Spleen (tissue), 11 donors: Measurements from ENCODE around the gene DBF4B. TPM values are rescaled to one million over a fixed set of nuclear protein-coding genes. Genes with fewer than 3 reads are reported as not detected.

Experiments used
- DNase-seq: peaks from one replicate; pipeline ENCODE4 v3.0.0-alpha.2; 2020
- H3K27ac ChIP-seq, 8 donors: fragments of 200-600 bp; sonication (generic) in 7 of 8; 1 replicate in 4 of 8; 2 replicates in 4 of 8; pipeline versions ENCODE4 v1.5.0 to v1.8.0; 2016 to 2021; ENCODE audit warnings: inconsistent platforms in 4 of 8, mild to moderate bottlenecking in 4 of 8, moderate library complexity in 1 of 8
- H3K27me3 ChIP-seq, 7 donors: fragments of 200-600 bp; sonication (generic) in 6 of 7; replicated peaks in 1 of 7; 1 replicate in 4 of 7; 2 replicates in 3 of 7; pipeline versions ENCODE4 v1.5.0 to v1.8.0; 2016 to 2021; ENCODE audit warnings: inconsistent platforms in 3 of 7, mild to moderate bottlenecking in 1 of 7
- H3K36me3 ChIP-seq, 6 donors: fragments of 200-600 bp; sonication (generic) in 5 of 6; 1 replicate in 4 of 6; 2 replicates in 2 of 6; pipeline versions ENCODE4 v1.5.0 to v1.8.0; 2016 to 2021; ENCODE audit warnings: inconsistent platforms in 2 of 6
- H3K4me1 ChIP-seq, 6 donors: fragments of 200-600 bp; sonication (generic) in 5 of 6; 1 replicate in 3 of 6; 2 replicates in 3 of 6; pipeline versions ENCODE4 v1.5.0 to v1.8.0; 2016 to 2021; ENCODE audit warnings: inconsistent platforms in 3 of 6
- H3K4me3 ChIP-seq, 8 donors: fragments of 200-600 bp; sonication (generic) in 7 of 8; 1 replicate in 4 of 8; 2 replicates in 4 of 8; pipeline versions ENCODE4 v1.5.0 to v1.8.0; 2016 to 2021; ENCODE audit warnings: inconsistent platforms in 4 of 8, mild to moderate bottlenecking in 4 of 8, moderate library complexity in 2 of 8
- H3K9me3 ChIP-seq, 8 donors: fragments of 200-600 bp; sonication (generic) in 7 of 8; 1 replicate in 4 of 8; 2 replicates in 4 of 8; pipeline versions ENCODE4 v1.5.0 to v1.8.0; 2016 to 2021; ENCODE audit warnings: inconsistent platforms in 4 of 8
- POLR2A ChIP-seq, 3 donors: fragments of 450-650 bp; IDR thresholded peaks; one replicate each; pipeline ENCODE4 v1.5.1; 2017; ENCODE audit warnings: antibody characterized with exemption in 3 of 3, mild to moderate bottlenecking in 1 of 3
- POLR2AphosphoS5 ChIP-seq, 3 donors: sonication (generic); formaldehyde crosslinking; IDR thresholded peaks; one replicate each; pipeline ENCODE4 v1.5.1; 2017; ENCODE audit warnings: antibody characterized with exemption in 3 of 3
- WGBS, 5 donors: extraction: QIAGEN DNeasy Blood & Tissue Kit in 3 of 5; methylation state at CpG; one replicate each; pipeline versions ENCODE4 v1.1.5 to v1.1.7; 2013 to 2018; 5-methylcytosine and 5-hydroxymethylcytosine counted together
- intact Hi-C: fragments of 100-400 bp; cut with DNase I; formaldehyde crosslinking; loops from one replicate; pipeline ENCODE4 v1.15.0; 2023; ENCODE audit warnings: low total_unique reads
- polyA plus RNA-seq, 3 donors: library from polyadenylated mRNA; stranded (reverse); fragments of 200-250 nt; gene quantifications; one replicate each; pipeline ENCODE4 v1.2.1, GENCODE V29; 2013
- total RNA-seq, 7 donors: library from RNA; depleted of rRNA in 3 of 7; stranded (reverse); fragments of >200 nt in 3 of 7; fragmentation: NEBNext Ultra II Directional in 4 of 7; extraction: Animal tissue kit (Norgen Biotek cat#: 25700) in 4 of 7; gene quantifications; one replicate each; pipeline versions ENCODE4 v1.1.0 to v1.2.1, GENCODE V29; 2016 to 2021
- TF ChIP-seq, protein P1 (sequence below), 11 experiments: fragments of 200-600 bp in 7 of 11; fragments of 450-650 bp in 4 of 11; sonication (generic) in 4 of 11; IDR thresholded peaks in 8 of 11; conservative IDR thresholded peaks in 3 of 11; 1 replicate in 7 of 11; 2 replicates in 4 of 11; pipeline versions ENCODE4 v1.4.0 to v1.8.0; 2016 to 2021; ENCODE audit warnings: antibody characterized with exemption in 11 of 11, inconsistent platforms in 4 of 11, mild to moderate bottlenecking in 1 of 11
- donor health status: healthy with polysubstance abuse.
- donor health status: DM: no; HTN: no; CAD: no; lungs with moderate emphysema.
- donor health status: DM: no; HTN: no; CAD: no.
- donor health status: Bipolar disorder and iron deficiency.
- donor health status: healthy.
- donor health status: DM: no; HTN: no; CAD: no.
- donor health status: DM: yes; HTN: yes; CAD: no.

Gene DBF4B
- total and polyA plus RNA-seq, 10 donors, result 2.0 to 11.2 (median 7.0) TPM

DNA sequence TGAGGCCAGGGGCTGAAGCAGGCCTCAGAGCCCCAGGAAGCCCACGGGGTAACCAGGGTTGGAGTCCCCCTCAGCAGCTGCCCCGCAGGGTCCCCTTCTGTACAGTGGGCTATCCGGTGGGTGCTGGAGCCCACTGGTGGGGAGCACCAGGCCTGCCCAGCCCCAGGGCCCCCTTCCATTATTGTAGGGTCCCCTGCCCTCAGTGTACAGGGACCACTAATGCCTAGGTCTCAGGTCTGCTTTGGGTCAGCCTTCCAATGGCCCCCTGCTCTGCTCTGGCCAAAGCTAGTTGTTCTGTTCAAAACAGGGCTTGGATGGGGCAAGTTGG is 51.4 kb downstream of the DBF4B start:
- no peak overlapping the region for H3K27ac ChIP-seq
- WGBS, 5 donors, result 40 to 75% (median 60%) methylated on average over 1 to 3 of the region's 3 CpGs; no CpG with 5 or more reads in 1 of the 5 donors
- peaks cover 4 to 20% (median 12%) of the 10 kb centered on the region in 6 donors for H3K4me1 ChIP-seq
- TF ChIP-seq POLR2AphosphoS5 (IDR thresholded peaks at IDR 0.05) (no peak), POLR2A (IDR thresholded peaks at IDR 0.05) (no peak)
- TF ChIP-seq, protein P1, sequence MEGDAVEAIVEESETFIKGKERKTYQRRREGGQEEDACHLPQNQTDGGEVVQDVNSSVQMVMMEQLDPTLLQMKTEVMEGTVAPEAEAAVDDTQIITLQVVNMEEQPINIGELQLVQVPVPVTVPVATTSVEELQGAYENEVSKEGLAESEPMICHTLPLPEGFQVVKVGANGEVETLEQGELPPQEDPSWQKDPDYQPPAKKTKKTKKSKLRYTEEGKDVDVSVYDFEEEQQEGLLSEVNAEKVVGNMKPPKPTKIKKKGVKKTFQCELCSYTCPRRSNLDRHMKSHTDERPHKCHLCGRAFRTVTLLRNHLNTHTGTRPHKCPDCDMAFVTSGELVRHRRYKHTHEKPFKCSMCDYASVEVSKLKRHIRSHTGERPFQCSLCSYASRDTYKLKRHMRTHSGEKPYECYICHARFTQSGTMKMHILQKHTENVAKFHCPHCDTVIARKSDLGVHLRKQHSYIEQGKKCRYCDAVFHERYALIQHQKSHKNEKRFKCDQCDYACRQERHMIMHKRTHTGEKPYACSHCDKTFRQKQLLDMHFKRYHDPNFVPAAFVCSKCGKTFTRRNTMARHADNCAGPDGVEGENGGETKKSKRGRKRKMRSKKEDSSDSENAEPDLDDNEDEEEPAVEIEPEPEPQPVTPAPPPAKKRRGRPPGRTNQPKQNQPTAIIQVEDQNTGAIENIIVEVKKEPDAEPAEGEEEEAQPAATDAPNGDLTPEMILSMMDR (IDR thresholded peaks at IDR 0.05 in 8 of 11, conservative IDR thresholded peaks at IDR 0.05 in 3 of 11), result no peak
- no peaks in the 10 kb centered on the region for H3K36me3 ChIP-seq
- peak overlapping the region in 1 of 8 donors; percentile 68 for H3K4me3 ChIP-seq
- DNase-seq, result no peak
- H3K9me3 ChIP-seq, result no peaks in the 10 kb centered on the region
- peaks cover 0 to 74% (median 26%) of the 10 kb centered on the region in 7 donors for H3K27me3 ChIP-seq
- intact Hi-C loops, result no loop called here

DNA sequence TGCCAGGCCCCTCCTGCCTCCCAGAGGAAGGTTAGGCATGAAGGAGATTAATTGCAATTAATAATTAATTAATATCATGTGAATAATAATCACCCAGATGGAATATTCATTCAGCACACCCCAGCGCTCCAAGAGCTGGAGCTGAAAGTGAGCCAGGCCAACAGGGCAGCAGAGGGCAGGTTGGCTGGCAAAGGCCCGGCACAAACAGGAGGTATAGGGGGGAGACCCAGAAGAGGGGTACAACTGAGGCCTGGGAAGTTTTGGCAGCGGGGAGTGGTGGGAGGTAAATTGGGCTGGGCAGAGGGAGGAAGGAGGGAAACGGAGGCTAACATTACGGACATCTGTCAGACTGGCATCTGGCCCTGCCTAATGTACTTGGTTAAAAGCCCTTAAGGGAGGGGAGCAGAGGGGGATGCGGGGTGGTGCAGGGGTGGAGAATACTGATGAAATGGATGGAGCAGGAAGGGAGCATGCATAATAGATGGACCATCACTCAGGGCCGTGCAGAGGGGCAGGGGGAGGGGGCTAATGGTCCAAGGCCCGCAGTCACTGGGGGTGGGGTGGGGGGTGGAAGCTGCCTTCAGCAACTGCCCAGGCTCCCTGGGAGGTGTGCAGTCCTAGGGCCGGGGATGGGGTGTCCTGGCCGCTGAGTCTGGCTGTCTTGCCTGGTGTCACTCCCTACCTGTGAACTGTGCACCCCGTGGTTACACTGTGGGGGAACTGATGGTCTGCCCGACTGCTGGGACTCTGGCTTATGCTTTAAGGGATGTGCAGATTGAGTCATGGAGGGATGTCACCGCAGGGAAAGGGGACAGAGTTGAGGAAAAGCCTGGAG is 52.2 kb downstream of the DBF4B start:
- Histone ChIP-seq H3K4me1 (peaks cover 4 to 20% (median 12%) of the 10 kb centered on the region in 6 donors), H3K4me3 (no peak overlapping the region), H3K36me3 (no peaks in the 10 kb centered on the region), H3K27me3 (peaks cover 0 to 74% (median 26%) of the 10 kb centered on the region in 7 donors), H3K9me3 (no peaks in the 10 kb centered on the region), H3K27ac (no peak overlapping the region)
- DNase-seq, result no peak
- no peak for TF ChIP-seq POLR2AphosphoS5 (IDR thresholded peaks at IDR 0.05)
- TF ChIP-seq POLR2A (IDR thresholded peaks at IDR 0.05), result no peak
- TF ChIP-seq, protein P1 (IDR thresholded peaks at IDR 0.05 in 8 of 11, conservative IDR thresholded peaks at IDR 0.05 in 3 of 11), result no peak
- 79 to 88% (median 85%) methylated on average over 12 to 13 of the region's 13 CpGs for WGBS, 5 donors
- intact Hi-C loops, result no loop called here

DNA sequence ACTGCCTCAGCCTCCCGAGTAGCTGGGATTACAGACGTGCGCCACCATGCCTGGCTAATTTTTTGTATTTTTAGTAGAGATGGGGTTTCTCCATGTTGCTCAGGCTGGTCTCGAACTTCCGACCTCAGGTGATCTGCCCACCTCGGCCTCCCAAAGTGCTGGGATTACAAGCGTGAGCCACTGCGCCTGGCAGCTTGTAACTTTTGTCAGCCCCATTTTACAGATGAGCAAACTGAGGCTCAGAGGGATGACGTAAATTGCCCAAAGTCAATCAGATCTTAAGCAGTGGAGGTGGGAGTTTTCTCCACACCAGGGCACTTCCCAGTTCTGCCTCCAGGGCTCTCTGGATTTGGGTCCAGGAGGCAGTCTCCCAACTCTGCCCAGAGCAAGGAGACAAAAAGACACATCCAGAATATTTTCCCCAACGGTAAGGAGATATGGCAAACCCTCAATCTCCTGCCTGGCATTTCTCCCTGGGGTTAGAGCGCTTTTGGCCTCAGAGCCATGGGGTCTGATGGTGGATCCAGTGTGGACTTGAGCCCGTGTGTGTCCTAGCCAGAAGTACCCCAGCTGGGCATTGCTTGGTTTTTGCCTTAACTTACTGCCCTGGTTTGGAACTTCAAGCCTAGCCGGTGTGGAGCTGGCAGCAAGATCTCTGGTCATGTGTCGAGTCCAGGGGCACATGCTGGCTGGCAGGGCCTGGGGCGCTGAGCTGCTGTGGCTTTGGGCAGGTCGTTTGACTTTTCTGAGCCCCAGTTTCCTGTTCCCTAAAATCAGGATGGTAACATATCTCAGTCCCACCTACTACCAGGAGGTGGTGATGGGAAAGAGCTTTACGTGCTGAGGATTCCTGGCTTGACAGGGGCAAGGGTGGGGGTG is 53.7 kb downstream of the DBF4B start:
- intact Hi-C loops, result no loop called here
- no peak for DNase-seq

More for the DNA sequence above, 53.7 kb downstream of the DBF4B start:
- Histone ChIP-seq H3K27ac (no peak overlapping the region), H3K4me1 (peaks cover 4 to 20% (median 12%) of the 10 kb centered on the region in 6 donors), H3K36me3 (no peaks in the 10 kb centered on the region), H3K9me3 (no peaks in the 10 kb centered on the region), H3K4me3 (no peak overlapping the region), H3K27me3 (peaks cover 0 to 73% (median 26%) of the 10 kb centered on the region in 7 donors)
- 73 to 82% (median 78%) methylated on average over 16 to 17 of the region's 17 CpGs for WGBS, 5 donors
- TF ChIP-seq, protein P1 (IDR thresholded peaks at IDR 0.05 in 8 of 11, conservative IDR thresholded peaks at IDR 0.05 in 3 of 11), result no peak
- TF ChIP-seq POLR2A (IDR thresholded peaks at IDR 0.05), result no peak
- no peak for TF ChIP-seq POLR2AphosphoS5 (IDR thresholded peaks at IDR 0.05)
